ENCODE measurements around the gene SLC24A3.

DNA sequence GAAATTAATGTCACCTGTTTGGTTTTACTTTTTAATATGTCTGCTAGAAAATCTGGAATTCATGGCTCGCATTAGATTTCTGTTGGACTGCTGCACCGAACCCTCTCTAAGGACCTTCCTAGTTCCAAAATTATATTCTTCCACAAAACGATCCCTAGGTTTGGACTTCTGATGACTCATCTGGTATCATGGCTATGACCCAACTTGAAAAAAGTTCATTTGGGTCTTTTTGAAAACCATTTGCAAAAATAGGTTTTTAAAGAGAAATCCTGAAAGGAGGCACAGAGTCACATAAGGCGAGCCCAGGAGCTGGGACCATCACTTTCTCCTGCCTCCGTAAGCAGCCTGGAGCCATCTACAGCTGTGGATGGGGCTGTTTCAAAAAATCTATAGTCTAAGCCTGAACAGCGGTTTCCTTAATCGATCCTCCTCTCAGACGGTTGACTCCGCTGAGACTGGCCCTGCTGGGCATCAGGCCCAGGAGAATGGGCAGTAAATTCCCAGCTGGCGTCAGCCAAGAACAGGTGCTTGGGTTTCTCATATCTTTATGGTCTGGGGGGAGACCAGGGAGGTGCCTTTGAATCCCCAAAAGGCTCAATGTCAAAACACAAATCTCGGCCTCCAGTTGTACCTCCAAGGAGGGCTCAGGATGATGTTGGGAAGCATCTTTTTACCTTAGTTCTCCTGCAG is 44.6 kb downstream of the SLC24A3 start:
- TF ChIP-seq, protein P1, sequence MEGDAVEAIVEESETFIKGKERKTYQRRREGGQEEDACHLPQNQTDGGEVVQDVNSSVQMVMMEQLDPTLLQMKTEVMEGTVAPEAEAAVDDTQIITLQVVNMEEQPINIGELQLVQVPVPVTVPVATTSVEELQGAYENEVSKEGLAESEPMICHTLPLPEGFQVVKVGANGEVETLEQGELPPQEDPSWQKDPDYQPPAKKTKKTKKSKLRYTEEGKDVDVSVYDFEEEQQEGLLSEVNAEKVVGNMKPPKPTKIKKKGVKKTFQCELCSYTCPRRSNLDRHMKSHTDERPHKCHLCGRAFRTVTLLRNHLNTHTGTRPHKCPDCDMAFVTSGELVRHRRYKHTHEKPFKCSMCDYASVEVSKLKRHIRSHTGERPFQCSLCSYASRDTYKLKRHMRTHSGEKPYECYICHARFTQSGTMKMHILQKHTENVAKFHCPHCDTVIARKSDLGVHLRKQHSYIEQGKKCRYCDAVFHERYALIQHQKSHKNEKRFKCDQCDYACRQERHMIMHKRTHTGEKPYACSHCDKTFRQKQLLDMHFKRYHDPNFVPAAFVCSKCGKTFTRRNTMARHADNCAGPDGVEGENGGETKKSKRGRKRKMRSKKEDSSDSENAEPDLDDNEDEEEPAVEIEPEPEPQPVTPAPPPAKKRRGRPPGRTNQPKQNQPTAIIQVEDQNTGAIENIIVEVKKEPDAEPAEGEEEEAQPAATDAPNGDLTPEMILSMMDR (IDR thresholded peaks at IDR 0.05; ENCODE audit: low read depth, low read length, poor library complexity, severe bottlenecking): no peak
- no peak for TF ChIP-seq EZH2phosphoT487 (IDR thresholded peaks at IDR 0.05; ENCODE audit: borderline replicate concordance, low read length)

Data from DOHH2 (cell line).